HG03025 (cell line): ENCODE measurements around the gene GRIK1.

ENCODE experiments used
- ATAC-seq: cut with Tn5 transposase; IDR thresholded peaks from one replicate; pipeline ENCODE4 v1.9.1; 2021; ENCODE audit warnings: mild to moderate bottlenecking, moderate library complexity; ENCODE audit not compliant: unreplicated experiment, low FRiP score

Gene GRIK1

GRCh38 chr21:29793712-29794111, 146.1 kb downstream of the GRIK1 start:
- ATAC-seq = no peak

- ATAC-seq = no peak
Measured at GRCh38 chr21:29789393-29789792, 150.4 kb downstream of the GRIK1 start.

GRCh38 chr21:29788752-29789151, 151.0 kb downstream of the GRIK1 start:
- ATAC-seq = no peak

GRCh38 chr21:29787361-29787909, 152.4 kb downstream of the GRIK1 start:
- no peak for ATAC-seq

- ATAC-seq = no peak
Measured at GRCh38 chr21:29786496-29787360, 153.1 kb downstream of the GRIK1 start.

GRCh38 chr21:29777160-29777559, 162.6 kb downstream of the GRIK1 start:
- no peak for ATAC-seq

GRCh38 chr21:29775462-29775861, 164.3 kb downstream of the GRIK1 start:
- ATAC-seq = no peak

- ATAC-seq = no peak
Measured at GRCh38 chr21:29771491-29772066, 168.2 kb downstream of the GRIK1 start.

- no peak for ATAC-seq
Measured at GRCh38 chr21:29763674-29764073, 176.1 kb downstream of the GRIK1 start.

- ATAC-seq = no peak
Measured at GRCh38 chr21:29762570-29763082, 177.2 kb downstream of the GRIK1 start.

GRCh38 chr21:29753216-29753615, 186.6 kb downstream of the GRIK1 start:
- no peak for ATAC-seq

GRCh38 chr21:29751473-29752185, 188.2 kb downstream of the GRIK1 start:
- ATAC-seq = no peak

GRCh38 chr21:29749957-29750356, 189.8 kb downstream of the GRIK1 start:
- no peak for ATAC-seq

- ATAC-seq = no peak
Measured at GRCh38 chr21:29749223-29749622, 190.6 kb downstream of the GRIK1 start.

GRCh38 chr21:29748391-29749167, 191.2 kb downstream of the GRIK1 start:
- no peak for ATAC-seq

GRCh38 chr21:29741761-29742160, 198.0 kb downstream of the GRIK1 start:
- no peak for ATAC-seq

GRCh38 chr21:29739176-29739575, 200.6 kb downstream of the GRIK1 start:
- no peak for ATAC-seq

GRCh38 chr21:29738730-29739129, 201.1 kb downstream of the GRIK1 start:
- no peak for ATAC-seq

GRCh38 chr21:29737186-29737585, 202.6 kb downstream of the GRIK1 start:
- ATAC-seq = no peak

GRCh38 chr21:29730281-29730680, 209.5 kb downstream of the GRIK1 start:
- no peak for ATAC-seq
